GM18861 (cell line): ENCODE measurements around the gene OR52E4.
A peak's percentile ranks its signal among the peaks of the same experiment; 100 is the strongest.

Experiments used
- ATAC-seq: cut with Tn5 transposase; IDR thresholded peaks from one replicate; pipeline ENCODE4 v1.9.1; 2021; ENCODE audit not compliant: unreplicated experiment

Gene OR52E4

DNA sequence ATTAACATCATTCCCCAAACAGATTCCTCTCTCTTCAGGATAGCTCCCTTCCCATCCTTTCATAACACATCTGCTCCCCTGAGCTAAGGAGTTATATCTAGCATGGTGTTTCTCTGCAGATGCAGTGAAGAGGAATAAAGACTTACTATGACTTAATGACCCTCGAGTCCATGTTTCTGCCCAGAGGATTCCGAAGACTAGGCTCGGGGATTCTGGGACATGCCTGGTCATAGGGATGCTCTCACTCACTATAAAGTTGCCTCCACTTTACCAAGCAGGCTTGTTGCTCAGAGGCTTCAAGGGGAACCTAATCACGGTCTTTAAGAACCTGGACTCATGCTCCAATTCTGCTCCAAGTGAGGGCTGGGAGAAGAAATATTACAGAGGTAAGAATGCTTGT, at the start of gene OR52E4:
OR52E4 (plus strand) TSS at position 301 of the 400 bp plus-strand sequence. CDS start 3,664 bp downstream, outside the sequence.
- no peak for ATAC-seq

DNA sequence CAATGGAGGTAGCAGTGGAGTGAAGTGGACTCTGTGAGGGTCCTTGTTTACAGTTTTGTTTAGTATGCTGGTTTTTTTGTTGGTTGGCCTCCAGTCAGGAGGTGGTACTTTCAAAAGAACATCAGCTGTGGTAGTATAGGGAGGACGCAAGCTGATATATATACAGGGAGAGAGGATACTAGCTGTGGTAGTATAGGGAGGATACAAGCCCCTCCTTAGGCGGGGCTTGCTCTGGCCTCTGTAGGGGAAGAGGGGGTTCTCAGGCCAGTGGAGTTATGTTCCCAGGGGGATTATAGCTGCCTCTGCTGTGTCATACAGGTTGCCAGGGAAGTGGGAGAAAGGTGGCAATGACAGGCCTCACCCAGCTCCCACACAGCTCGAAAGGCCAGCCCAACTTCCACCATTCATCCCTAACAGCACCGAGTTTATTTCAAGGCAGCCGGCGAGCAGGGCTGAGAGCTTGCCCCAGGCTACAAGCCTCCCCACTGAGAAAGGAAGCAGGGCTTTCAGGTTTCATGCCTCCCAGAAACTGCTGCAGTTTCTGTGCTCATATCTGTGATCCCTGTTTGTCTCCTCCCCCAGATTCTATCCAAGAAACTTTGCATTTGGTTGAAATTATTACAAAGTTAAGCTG, 49.1 kb upstream of the OR52E4 start:
- no peak for ATAC-seq

DNA sequence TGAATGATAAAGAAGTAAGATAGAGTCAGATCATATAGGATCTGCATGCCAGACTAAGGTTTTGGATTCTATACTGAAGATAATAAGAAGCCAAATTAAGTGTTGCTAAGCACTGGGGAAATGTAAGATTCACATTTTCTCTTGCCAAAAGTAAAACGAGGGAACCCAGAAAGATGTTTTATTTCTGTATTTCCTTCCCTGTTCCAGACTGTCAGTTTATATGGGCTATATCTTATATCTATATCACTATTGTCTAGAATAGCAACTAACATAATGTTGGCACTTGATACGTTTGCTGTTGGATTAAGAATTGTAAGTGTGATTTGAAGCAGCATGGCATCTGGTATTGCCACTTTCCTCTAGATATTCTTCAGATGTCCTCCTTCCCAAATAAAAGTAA, 47.0 kb upstream of the OR52E4 start:
- no peak for ATAC-seq

DNA sequence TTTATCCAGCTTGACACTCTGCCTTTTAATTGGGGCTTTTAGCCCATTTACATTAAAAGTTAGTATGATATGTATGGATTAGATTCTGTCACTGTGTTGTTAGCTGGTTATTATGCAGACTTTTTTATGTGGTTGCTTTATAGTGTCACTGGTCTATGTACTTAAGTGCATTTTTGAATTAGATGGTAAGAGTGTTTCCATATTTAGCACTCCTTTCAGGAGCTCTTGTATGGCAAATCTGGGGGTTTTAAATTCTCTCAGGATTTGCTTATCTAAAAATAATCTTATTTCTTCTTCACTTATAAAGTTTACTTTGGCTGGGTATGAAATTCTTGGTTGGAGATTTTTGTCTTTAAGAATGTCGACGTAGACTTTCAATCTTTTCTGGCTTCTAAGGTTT, 42.7 kb upstream of the OR52E4 start:
- no peak for ATAC-seq

DNA sequence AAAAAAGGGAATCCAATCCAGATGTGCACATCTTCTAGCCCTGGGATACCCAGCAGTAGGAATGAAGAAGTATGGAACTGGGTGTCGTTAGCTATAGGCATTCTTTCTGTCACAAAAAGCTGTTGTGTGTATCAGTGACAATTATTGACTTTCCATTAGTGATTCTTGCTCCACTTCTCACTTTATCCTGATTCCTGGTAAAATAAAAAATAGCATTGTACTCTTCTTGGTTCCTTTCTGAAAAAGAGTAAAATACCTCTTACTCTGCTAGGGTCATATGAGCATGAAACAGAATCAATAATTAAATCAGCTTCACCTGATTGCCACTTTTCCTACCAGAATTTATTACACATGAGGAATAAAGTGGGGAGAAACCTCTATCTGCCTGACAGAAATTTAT, 38.6 kb upstream of the OR52E4 start, which contains the start of gene OR52E6:
OR52E6 (minus strand) TSS at position 101 of the 400 bp plus-strand sequence; CDS start at position 101, 0 bp downstream.
- ATAC-seq, result no peak

DNA sequence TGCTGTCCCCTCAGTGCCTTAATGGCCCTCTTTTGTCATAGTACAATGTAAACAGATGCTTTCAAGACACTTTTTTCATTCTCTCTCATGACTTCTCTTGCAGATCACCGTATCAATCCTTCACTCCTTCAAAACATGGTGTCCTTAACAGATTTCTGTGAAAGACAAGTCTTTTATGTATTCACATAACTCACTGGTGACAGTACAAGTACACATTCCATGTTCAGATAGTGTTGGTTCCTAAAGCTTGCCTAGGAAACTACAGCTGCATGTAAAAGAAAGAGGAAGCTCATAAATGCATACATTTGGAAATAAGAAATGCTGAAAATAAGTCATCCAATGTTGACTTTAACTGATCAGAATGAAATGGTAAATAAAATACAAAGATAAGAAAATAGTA, 33.7 kb upstream of the OR52E4 start:
- no peak for ATAC-seq

DNA sequence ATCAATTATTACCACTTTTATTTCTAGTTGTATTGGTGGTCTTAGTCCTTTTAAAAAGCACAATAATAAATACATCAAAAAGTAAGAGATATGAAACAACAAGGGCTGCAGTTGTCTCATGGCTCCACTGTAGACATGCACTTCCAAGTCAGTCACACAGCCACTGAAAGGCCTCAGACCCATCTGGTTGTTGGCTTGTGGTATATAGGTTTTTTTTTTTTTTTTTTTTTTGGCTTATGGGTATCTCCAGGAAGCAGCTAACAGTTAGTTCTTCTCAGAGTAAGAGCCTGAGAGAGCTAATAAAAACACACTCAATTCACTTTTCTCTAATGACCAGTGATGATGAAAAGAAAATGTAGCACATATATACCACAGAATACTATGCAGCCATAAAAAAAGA, 32.7 kb upstream of the OR52E4 start:
- no peak for ATAC-seq

DNA sequence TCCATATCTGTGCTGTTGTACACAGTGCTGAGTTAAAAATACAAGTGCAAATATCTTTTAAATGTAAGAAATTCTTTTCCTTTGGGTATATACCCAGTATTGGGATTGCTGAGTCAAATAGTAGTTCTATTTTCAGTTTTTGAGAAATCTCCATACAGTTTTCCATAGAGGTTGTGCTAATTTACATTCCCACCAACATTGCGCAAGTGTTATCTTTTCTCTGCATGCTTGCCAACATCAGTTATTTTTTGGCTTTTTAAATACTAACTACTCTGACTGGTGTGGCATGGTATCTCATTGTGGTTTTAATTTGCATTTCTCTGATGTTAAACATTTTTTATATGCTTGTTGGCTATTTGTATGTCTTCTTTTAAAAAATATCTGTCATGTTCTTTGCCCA, 29.4 kb upstream of the OR52E4 start:
- no peak for ATAC-seq

DNA sequence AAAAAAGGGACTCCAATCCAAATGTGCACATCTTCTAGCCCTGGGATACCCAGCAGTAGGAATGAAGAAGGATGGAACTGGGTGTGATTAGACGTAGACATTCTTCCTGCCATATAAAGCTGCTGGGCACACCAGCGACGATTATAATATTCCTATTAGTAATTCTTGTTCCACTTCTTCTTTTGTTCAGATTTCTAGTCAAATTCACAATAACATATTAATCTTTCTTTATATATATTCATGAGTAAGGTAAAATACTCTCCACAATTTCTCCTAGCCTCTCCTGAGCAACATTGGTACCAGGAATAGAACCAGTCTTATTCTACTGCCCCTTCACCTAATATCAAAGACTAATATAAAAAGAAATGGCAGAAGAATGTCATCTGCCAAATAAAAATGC, 22.8 kb upstream of the OR52E4 start, which contains the start of gene OR52E8:
OR52E8 (minus strand) TSS at position 101 of the 400 bp plus-strand sequence; CDS start at position 101, 0 bp downstream.
- ATAC-seq, result no peak

DNA sequence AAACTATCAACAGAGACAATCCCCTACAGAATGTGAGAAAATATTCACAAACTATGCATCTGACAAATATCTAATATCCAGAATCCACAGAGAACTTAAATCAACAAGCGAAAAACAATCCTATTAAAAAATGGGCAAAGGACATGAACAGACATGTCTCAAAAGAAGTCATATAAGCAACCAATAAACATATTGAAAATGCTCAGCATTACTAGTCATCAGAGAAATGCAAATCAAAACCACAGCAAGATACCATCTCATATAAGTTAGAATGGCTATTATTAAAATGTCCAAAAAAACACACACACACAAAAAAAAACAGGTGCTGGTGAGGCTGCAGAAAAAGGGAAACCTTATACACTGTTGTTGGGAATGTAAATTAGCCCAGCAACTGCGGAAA, 14.6 kb upstream of the OR52E4 start:
- no peak for ATAC-seq

DNA sequence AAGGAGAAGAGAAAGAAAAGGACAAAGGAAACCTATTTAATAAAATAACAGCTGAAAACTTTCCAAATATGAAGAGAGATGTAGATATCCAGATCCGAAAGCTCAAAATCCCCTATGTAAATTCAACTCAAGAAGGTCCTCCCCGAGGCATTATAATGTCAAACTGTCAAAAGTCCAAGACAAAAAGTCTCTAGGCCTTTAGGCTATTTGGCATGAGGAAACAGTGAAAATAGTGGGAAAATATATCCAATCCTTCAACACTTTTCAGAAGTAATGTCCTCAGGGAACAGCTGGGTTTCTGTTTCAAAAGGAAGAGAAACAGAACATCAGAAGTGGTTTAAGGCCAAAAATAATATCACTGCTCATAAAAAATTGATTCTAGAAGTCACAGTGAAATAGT, 1.9 kb upstream of the OR52E4 start:
- no peak for ATAC-seq

DNA sequence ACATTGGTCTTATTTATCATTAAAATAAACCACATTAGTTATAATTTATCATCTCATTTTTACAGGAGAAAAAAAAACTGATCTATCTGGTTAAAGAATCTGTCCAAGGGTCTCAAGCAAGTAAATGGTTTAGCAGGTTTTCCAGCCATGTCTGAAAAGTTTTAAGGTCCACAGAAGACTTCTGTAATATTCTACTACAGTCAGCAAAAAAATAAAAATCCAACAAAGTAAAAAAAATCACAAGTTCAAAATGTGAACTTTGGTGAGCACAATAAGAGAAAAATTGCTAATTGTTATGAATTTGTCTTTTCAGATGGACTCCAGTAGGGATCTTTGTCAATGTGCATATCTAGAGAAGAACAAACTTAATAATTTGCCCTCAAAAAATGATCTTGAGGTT, 1.3 kb downstream of the OR52E4 start:
- ATAC-seq, result no peak

DNA sequence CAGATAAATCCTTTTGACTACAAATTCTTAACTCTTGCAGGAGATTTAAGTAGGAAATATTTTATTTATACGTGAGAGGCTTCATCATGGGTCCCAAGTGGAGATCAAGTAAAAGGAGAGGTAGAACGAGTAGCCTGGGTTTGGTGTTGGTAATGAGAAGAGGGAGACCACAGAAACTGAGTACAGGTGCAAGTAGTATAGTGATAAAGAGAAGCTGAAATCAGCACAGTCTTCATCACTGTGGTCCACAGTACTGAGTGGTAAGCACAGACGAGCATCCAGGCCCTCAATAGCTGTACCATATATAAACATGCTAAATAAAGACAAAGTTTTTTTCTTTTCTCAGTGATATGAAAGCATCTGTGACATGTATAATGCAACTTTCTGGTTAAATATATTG, 6.7 kb downstream of the OR52E4 start:
- no peak for ATAC-seq

DNA sequence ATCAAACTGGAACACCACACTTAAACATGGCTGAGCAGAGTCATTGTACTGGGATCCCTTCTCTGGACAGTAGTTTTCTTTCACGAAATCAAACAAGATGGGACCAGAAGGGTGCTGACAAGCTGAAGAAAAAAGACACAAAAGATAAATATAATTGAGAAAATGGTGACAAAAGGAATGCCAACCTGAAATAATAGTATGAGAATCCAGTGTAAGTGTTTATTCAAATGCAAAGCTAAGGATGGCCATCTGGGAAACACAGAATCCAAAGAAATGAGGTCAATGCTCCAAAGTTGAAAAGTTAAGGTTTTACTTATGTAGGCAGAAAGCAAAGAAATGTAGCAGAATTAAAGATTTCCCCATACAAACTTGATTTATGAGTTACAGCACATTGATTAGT, 7.2 kb downstream of the OR52E4 start:
- no peak for ATAC-seq

DNA sequence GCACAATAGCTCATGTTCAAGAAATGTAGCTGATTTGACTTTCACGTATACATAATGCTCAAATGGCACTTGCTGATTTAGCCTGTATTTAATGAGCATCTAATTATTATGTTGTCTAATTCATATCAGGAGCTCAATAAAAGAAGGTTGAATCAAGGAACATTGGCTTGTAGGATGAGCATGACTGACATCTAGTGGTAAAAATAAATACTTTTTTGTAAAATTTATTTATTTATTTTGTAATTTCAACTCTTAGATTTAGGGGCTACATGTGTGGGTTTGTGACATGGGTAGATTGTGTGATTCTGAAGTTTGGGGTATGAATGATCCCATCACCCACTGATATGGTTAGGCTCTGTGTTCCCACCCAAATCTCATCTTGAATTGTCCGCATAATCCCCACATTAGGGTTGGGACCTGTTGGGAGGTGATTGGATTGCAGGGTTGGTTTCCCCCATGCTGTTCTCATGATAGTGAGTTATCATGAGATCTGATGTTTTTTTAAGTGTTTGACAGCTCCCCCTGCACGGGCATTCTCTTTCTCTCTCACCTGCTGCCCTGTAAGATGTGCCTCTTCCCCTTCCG, 10.9 kb downstream of the OR52E4 start:
- ATAC-seq, result no peak

DNA sequence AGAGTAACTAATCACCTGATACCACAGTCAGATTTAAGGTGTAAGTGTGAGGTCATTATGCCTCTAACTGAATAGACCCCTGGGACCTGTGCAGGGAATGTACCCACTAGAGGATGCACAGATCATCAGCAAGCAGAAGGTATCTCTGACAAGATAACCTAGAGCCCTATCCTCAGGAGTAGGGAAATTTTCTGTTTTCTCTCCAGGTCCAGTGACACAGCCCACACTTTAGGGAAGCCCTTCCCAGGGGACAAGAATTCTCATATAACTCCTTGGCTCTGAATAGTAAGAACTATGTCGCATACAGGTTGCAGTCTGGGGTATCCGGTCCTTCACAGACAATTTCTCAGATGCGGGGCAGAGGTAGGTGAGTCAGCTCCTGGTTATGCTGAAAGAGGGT, 12.5 kb downstream of the OR52E4 start, which contains the start of gene OR52E5:
OR52E5 (plus strand) TSS at position 301 of the 400 bp plus-strand sequence. CDS start 7,569 bp downstream, outside the sequence.
- ATAC-seq, result no peak

DNA sequence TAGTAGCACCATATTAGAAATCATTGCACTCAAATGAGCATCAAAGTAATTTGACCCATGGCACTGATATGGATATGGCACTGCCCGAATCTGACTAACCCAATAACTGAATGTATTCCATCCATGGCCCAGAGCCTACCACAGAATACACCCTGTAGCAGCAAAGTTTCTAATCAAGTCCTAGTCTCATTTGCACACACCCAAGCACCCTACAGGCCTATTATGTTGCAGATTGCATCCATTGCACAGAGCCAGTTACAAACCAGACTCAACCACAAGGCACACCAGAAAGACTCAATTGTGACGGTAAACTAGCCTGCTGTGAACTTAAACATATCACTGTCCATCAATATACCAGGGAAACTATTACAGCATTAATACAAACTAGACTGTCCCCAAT, 19.1 kb downstream of the OR52E4 start:
- no peak for ATAC-seq

DNA sequence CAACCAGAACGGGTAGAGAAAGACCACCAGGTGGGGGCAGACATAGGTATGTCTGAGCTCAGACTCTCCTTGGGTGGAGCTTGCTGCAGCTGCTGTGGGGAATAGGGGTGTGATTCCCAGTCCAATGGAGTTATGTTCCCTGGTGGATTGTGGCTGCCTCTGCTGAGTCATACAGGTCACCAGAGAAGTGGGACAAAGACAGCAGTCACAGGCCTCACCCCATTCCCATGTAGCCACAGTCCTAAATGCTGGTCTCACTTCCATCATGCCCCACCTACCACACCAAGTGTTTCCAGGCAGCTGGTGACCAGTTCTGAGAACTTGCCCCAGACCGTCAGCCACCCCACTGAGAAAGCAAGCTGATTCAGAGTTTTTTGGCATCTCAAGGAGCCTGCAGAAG, 30.1 kb downstream of the OR52E4 start:
- no peak for ATAC-seq

DNA sequence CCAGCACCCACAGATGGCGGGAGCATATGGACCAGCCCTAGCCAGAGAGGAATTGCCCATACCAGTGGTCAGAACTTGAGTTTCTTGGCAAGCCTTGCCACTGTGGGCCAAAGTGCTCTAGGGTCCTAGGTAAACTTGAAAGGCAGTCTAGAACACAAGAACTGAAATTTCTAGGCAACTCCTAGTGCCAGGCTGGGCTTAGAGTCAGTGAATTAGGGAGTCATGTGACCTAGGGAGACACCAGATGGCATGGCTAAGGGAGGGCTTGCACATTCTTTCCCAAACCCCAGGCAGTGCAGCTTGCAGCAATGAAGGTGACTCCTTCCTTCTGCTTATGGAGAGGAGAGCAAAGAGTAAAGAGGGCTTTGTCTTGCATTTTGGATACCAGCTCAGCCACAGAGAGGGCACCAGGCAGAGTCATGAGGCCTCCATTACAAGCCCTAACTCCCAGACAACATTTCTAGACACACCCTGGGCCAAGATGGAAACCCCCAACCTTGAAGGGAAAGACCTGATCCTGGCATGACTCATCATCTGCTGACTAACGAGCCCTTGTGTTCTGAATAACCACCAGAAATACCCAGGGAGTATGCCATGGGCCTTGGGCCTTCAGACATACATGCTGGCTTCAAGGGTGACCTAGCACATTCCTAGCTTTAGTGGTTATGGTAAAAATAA, 42.5 kb downstream of the OR52E4 start:
- ATAC-seq, result peak; percentile 88

DNA sequence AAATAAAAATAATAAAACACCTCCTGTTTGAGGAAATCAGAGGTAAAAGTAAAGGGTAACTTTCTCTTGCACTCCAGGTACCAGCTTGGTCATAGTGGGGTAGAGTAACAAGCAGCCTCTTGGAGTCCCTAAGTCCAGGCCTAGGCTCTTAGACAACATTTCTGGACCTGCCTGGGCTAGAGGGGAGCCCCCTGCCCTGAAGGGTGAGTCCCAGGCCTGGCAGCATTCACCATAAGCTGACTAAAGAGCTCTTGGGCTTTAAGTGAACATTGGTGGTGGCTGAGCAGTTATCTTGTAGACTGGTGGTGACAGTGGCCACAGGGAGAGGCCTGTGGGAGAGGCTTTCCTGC, 43.0 kb downstream of the OR52E4 start:
- peak; percentile 40 for ATAC-seq

DNA sequence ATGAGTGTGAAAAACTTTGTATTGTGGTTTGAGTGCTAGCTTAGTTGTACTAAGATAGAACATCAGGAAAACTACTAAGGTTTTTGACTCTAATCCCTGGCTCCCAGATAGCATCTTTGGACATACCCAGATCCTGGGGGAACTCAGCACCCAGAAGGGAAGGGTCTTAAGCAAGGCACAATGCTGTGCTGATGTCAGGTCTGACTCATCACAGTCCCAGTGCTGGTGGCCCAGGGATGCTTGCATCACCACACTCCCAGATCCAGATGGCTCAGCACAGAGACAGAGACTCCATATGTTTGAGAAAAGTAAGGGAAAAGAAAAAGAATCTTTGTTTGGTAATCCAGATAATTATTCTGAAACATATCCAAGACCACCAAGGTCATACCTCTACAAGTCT, 43.4 kb downstream of the OR52E4 start:
- peak; percentile 9 for ATAC-seq

DNA sequence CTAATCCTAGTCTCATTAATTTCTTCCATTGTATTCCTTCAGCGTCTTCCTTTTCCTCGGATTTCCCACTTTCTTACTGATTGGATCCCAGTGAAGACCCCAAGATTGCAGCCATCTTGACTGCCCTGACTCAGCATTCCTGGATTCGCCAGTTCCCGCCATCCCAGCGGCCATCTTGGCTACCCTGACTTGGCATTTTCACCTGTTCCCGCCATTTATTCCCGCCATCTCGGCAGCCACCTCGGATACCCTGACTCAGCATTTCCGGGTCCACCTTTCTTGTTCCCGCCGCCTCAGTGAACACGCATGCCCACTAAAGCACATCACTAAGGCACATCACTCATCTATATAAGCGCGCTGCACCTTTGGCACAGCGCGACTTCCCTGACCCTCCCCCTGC, 47.8 kb downstream of the OR52E4 start:
- no peak for ATAC-seq
